Pulmonary artery endothelial cell (primary cell): Measurements from ENCODE around the gene ALDH16A1. TPM values are rescaled to one million over a fixed set of nuclear protein-coding genes. Genes with fewer than 3 reads are reported as not detected.

Experiments used
- DNase-seq: peaks from one replicate; pipeline ENCODE4 v3.0.0-alpha.2; 2011; ENCODE audit warnings: low read depth, low spot score
- total RNA-seq: library from RNA; depleted of rRNA; stranded (reverse); fragments of >200 nt; gene quantifications from 2 replicates; pipeline ENCODE4 v1.2.3, GENCODE V29; 2014

Gene ALDH16A1
- total RNA-seq, 1 donor from 2014 or later, result 54.9 TPM

- DNase-seq, result no peak
Measured at GRCh38 chr19:49507803-49508494, 54.9 kb downstream of the ALDH16A1 start.

- no peak for DNase-seq
Measured at GRCh38 chr19:49512970-49513745, 60.1 kb downstream of the ALDH16A1 start.

GRCh38 chr19:49513746-49514118 is 60.7 kb downstream of the ALDH16A1 start:
- no peak for DNase-seq

- DNase-seq, result no peak
Measured at GRCh38 chr19:49514151-49514550, 61.1 kb downstream of the ALDH16A1 start.

GRCh38 chr19:49515767-49516166 is 62.7 kb downstream of the ALDH16A1 start:
- DNase-seq, result no peak

- DNase-seq, result no peak
Measured at GRCh38 chr19:49518033-49518432, 65.0 kb downstream of the ALDH16A1 start.

Other genes starting within 250 kb of the ALDH16A1 start
- 0.07 and 0.13 TPM in 2 replicates for gene SLC6A16, start 128.0 kb upstream of the ALDH16A1 start, total RNA-seq
- gene CD37, start 117.8 kb upstream of the ALDH16A1 start, total RNA-seq, result not detected in 2 replicates
- 46.0 and 46.5 TPM in 2 replicates for gene TEAD2, start 90.8 kb upstream of the ALDH16A1 start, total RNA-seq
- gene DKKL1, start 89.3 kb upstream of the ALDH16A1 start, total RNA-seq, result 0.14 TPM in 1 of 2 replicates, not detected in the other
- not detected in 2 replicates for gene KASH5, start 65.0 kb upstream of the ALDH16A1 start, total RNA-seq
- gene PTH2, start 29.8 kb upstream of the ALDH16A1 start, total RNA-seq, result not detected in 2 replicates
- gene GFY, start 27.8 kb upstream of the ALDH16A1 start, total RNA-seq, result not detected in 2 replicates
- gene SLC17A7, start 11.7 kb upstream of the ALDH16A1 start, total RNA-seq, result 0.04 TPM in 1 of 2 replicates, not detected in the other
- gene PIH1D1, start 1.4 kb upstream of the ALDH16A1 start, total RNA-seq, result 128 and 170 TPM in 2 replicates
- gene FLT3LG, start 21.0 kb downstream of the ALDH16A1 start, total RNA-seq, result 1.6 and 2.4 TPM in 2 replicates
- 2,556 and 3,423 TPM in 2 replicates for gene RPL13A, start 34.4 kb downstream of the ALDH16A1 start, total RNA-seq
- gene RPS11, start 43.2 kb downstream of the ALDH16A1 start, total RNA-seq, result 1,813 and 2,923 TPM in 2 replicates
- 59.5 and 85.5 TPM in 2 replicates for gene FCGRT, start 59.4 kb downstream of the ALDH16A1 start, total RNA-seq
- 101 and 237 TPM in 2 replicates for gene RCN3, start 74.8 kb downstream of the ALDH16A1 start, total RNA-seq
- 107 and 113 TPM in 2 replicates for gene NOSIP, start 127.3 kb downstream of the ALDH16A1 start, total RNA-seq
- gene PRRG2, start 128.1 kb downstream of the ALDH16A1 start, total RNA-seq, result 3.1 and 4.1 TPM in 2 replicates
- 1.8 and 2.0 TPM in 2 replicates for gene PRR12, start 138.0 kb downstream of the ALDH16A1 start, total RNA-seq
- 45.8 and 54.9 TPM in 2 replicates for gene RRAS, start 186.9 kb downstream of the ALDH16A1 start, total RNA-seq
- gene SCAF1, start 189.0 kb downstream of the ALDH16A1 start, total RNA-seq, result 10.7 and 12.0 TPM in 2 replicates
- 51.4 and 85.1 TPM in 2 replicates for gene IRF3, start 212.6 kb downstream of the ALDH16A1 start, total RNA-seq
- gene BCL2L12, start 212.7 kb downstream of the ALDH16A1 start, total RNA-seq, result 6.8 and 11.4 TPM in 2 replicates
- gene PRMT1, start 224.0 kb downstream of the ALDH16A1 start, total RNA-seq, result 476 and 582 TPM in 2 replicates
- gene ADM5, start 236.4 kb downstream of the ALDH16A1 start, total RNA-seq, result 0.40 and 0.74 TPM in 2 replicates
- 20.0 and 24.7 TPM in 2 replicates for gene CPT1C, start 237.9 kb downstream of the ALDH16A1 start, total RNA-seq